GOT3 (cell line): ENCODE measurements around the gene EPB42.
"Not testable (repeated sequence)": the region's sequence is repeated elsewhere in the genome, so short reads cannot be mapped to it uniquely, and the experiment has no call there.

Source experiments
- DNase-seq: peaks from one replicate; lab custom pipeline; 2025; ENCODE audit warnings: mixed read lengths; lab: John Stamatoyannopoulos, UW

The EPB42 gene

GRCh38 chr15:43212299-43212698 lies 8.5 kb downstream of the EPB42 start:
- DNase-seq: no peak

DNA sequence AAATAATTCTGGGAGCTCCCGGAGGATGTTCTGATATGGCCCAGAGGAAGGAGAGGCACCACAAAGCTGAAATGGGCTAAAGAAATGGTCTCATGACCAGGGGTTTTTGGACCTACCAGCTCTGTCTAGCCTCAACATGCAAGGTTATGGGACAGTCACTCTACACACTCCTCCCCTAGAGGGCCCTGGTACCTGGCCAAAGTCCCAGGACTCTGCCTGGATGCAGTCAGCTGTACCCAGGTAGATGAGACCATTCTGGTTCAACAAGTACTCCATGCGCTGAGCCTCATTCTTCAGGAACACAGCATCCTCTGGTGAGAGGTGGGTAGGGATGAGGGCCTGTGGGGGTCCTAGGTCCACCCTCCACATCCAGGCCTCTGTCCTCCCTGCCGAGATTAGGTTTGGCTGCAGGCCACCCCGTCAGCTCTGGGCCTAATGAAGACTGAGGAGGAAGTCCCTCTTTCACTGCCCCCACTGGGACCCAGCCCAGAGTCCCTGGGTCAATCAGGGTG lies 9.5 kb downstream of the EPB42 start:
- DNase-seq: no peak

GRCh38 chr15:43210807-43211206 lies 10.0 kb downstream of the EPB42 start:
- DNase-seq: no peak

- no peak for DNase-seq
These were observed 10.6 kb downstream of the EPB42 start for GRCh38 chr15:43210172-43210745.

DNA sequence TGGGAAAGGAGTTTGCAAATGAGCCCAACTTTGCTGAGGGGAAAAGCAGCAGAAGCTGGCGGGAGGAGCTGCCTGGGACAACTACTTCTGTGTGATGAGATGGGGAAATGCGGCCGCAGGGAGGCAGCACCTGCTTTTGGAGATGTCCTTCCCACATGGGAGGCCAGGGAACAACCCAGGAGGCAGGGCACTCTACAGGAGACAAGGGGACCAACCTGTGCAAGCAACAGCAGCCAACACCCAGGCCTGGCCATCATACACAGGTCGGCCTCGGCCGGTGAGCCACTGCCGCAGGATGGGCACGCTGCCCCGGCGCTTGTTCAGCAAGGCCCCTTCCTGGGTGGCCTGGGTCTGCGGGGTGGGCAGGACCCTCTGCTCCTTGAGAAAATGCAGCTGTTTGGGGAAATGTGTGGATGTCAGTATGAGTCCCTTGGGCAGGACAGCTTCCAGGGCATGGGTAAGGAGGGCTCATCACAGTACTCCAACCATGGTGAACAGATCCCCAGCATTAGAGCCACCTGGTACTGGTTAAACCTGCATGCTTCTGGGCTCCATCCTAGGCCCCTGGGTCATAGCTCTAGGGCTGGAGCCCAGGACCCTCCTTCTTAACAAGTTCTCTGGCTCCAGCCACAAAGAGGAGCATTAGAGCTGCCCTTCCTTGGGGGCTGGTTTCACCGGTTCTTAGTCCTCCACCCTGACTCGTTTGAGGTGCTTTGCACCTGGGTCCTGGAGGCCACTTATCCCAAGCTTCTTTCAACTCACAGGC lies 11.6 kb downstream of the EPB42 start:
- DNase-seq: no peak

DNA sequence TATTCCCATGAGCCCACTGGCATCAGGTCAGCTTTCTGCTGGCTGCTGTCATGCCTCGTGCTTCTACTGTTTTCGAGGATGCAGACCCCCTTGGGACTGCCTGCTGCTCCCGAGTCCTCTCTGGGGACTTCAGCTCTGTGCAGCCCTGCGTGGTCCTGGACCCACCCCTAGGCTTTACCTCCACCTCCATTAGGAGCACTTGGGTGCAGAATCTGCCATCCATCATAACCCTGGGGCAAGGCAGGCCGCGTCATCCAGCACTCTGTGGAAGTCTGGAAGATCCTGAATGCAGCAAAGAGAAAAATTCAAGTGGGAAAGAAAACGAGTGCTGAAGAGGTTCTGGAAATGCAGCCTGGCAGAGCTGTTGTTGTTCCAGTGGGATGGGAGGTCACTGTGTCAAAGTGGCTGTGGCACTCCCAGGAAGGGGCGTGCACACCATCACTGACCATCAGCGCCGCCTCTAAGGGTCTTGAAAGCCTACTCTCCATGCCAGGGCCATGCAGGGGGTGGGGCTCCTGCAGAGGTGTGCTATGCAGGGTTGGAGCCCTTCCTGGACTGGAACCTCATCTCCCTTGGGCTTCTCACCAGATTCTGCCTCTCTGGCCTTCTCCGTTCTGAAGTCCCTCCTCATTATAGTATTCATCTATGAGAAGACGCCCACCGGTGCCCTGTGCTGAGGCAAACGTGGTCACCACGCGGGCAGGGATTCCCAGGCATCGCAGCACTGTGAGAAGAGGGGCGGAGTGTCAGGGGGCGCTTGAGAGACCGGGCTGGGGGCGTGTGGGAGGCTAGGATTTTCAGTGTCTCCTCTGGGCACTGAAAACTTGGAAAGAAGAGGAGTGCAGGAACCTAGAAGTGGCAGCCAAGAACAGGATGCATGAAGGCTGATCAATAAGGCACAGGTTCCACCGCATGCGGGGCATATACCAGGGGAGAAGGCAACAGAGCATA lies 12.5 kb downstream of the EPB42 start:
- no peak for DNase-seq

GRCh38 chr15:43207024-43207423 lies 13.8 kb downstream of the EPB42 start:
- no peak for DNase-seq

DNA sequence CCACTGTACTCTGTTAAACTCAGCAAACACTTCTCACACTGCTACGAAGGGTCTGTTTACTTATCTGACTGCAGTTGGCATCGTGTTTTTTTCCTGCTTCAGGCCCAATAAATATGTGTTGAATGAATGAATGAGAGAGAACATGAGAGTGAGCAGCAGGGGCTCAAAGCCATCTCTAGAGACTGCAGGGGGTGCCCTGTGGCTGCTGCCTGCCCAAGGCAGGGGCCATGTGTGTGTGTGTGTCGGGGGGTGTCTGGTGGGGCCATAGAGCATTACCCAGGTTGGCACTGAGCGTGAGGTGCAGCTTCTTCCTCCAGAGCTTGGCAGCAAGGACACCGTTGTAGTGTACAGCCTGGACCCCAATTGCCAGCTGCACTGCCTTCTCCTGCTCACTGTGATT lies 14.8 kb downstream of the EPB42 start:
- no peak for DNase-seq

GRCh38 chr15:43204016-43204901 lies 16.6 kb downstream of the EPB42 start:
- DNase-seq: no peak

GRCh38 chr15:43199945-43200488 lies 20.8 kb downstream of the EPB42 start:
- no peak for DNase-seq

- DNase-seq: no peak
These were observed 21.8 kb downstream of the EPB42 start for GRCh38 chr15:43198992-43199391.

DNA sequence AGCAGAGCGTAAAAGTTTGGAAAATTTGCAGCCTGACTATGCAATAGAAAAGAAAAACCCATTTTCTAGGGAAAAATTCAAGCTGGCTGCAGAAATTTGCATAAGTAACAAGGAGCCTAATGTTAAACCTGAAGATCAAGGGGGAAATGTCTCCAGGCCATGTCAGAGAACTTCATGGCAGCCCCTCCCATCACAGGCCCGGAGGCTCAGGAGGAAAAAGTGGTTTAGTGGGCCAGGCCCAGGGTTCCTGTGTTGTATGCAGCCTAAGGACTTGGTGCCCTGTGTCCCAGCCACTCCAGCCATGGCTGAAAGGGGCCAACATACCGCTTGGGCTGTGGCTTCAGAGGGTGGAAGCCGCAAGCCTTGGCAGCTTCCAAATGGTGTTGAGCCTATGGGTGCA lies 22.3 kb downstream of the EPB42 start:
- not testable (repeated sequence) for DNase-seq

DNA sequence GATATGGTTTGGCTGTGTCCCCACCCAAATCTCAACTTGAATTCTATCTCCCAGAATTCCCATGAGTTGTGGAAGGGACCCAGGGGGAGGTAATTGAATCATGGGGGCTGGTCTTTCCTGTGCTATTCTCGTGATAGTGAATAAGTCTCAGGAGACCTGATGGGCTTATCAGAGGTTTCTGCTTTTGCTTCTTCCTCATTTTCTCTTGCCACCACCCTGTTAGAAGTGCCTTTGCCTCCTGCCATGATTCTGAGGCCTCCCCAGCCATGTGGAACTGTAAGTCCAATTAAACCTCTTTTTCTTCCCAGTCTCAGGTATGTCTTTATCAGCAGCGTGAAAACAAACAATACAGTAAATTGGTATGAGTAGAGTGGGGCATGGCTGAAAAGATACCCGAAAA lies 23.0 kb downstream of the EPB42 start:
- not testable (repeated sequence) for DNase-seq

- no peak for DNase-seq
These were observed 23.9 kb downstream of the EPB42 start for GRCh38 chr15:43196760-43197548.

DNA sequence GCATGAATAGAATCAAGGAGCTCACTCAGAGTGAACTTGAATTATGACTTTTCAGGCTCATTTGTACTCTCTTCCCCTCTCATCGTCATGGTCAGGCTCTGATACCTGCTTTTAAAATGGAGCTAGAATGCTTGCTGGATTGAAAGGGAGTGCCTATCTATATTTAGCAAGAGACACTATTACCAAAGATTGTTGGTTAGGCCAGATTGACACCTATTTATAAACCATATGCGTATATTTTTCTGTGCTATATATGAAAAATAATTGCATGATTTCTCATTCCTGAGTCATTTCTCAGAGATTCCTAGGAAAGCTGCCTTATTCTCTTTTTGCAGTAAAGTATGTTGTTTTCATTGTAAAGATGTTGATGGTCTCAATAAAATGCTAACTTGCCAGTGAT lies 26.0 kb downstream of the EPB42 start:
- no peak for DNase-seq

DNA sequence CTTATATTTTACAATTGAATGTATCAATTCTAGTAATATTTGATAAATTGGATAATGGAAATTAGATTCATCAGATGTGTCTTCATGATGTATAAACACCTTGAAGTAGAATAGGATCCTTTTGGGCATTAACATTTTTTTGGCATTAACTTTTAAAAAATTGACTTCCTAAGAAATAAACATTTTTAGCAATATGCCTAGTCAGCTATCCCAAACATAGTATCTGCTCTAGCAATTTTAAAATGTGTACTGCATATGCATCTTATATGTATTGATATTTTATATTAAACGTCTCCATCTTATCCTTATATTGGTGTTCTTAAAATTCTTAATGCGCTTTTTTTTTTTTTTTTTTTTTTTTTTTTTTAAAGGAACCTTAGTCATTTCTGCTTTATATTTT lies 27.1 kb downstream of the EPB42 start:
- no peak for DNase-seq

DNA sequence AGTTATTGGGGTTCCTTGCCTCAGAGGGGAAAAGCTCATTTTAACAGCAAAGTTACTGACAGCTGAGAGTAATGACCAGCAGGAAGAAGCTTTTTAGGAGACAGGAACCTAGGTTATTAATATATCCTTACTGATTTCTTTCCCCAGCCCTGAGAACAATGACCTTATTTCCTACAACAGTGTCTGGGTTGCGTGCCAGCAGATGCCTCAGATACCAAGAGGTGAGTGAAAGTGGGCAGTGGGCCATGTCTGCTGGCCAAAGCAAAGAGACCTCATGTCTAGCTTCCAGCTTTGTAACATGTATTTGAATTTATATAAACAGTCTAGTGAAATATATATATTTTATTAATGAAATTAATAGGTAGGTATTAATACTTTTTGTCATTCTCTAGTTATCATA lies 30.6 kb downstream of the EPB42 start:
- DNase-seq: no peak

DNA sequence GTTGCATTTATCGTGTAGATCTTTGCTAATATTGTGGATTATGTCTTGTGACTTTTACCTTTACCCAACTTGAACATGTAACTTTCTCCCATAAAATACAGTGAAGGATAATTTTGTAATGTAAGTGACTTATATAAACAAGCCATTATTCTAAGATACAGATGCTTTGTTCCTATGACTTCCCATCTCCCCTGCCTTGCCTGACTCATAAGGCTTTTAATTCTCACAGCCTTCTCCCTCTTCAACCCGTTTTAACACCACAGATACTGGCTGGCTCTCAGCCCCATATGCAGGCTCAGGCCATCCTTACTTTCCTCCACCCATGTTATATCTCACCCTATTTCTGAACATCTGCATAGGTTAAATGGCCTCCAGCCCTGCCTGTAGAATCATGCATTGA lies 31.5 kb downstream of the EPB42 start:
- DNase-seq: no peak

- DNase-seq: no peak
These were observed 33.2 kb downstream of the EPB42 start for GRCh38 chr15:43187544-43188155.

DNA sequence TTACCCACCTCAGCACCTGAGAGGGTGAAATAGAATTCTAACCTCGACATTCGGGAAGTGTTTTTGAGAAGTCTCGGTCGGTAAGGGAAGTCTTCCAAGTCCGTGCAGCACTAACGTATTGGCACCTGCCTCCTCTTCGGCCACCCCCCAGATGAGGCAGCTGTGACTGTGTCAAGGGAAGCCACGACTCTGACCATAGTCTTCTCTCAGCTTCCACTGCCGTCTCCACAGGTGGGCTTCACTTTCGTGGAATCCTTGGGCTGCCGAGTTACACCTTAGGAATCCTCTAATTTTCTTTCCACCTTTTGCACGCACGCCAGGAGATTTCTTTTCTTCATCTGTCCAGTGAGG lies 34.8 kb downstream of the EPB42 start:
- DNase-seq: no peak
